ENCODE results near the gene BTBD9.

The BTBD9 gene

DNA sequence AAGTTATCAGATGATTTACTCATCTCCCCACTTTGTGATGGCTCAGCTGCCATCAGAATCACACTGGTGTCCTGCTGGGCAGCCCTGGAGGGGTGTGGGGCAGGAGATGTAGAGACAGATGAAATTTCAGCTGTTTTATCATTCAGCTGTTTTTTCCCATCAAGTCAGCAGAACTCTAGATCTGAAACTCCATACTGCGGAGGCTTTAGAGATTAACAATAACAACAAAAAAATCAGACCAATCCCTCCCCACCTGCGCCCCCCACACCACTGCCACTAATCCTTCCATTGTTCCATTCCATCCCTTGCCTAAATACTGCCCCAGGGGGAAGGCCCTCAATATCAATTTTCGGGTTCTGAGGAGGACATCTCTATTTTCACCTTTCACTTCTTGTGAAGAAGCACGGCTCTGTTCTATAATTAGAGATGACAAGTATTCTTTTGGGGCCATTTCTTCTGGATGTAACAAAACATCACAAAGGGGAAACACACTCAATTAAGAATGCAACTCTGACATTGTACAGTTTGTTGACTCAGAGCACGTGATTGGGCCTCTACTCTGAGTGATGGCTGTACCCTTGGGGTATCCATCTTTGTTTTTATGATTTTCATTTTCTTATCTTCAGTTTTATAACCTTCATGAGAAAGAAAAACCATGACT, 423.9 kb downstream of the BTBD9 start:
- H3K4me2 ChIP-seq (ENCODE audit: low read length), result no peak overlapping the region
- H3K9me2 ChIP-seq (replicated peaks; ENCODE audit: control insufficient read depth, low read length), result no peaks in the 10 kb centered on the region
- no peaks in the 10 kb centered on the region for H3F3A ChIP-seq (ENCODE audit: control insufficient read depth, insufficient read depth)
- TF ChIP-seq EZH2phosphoT487 (IDR thresholded peaks at IDR 0.05; ENCODE audit: borderline replicate concordance, low read length), result no peak
- TF ChIP-seq, protein P1, sequence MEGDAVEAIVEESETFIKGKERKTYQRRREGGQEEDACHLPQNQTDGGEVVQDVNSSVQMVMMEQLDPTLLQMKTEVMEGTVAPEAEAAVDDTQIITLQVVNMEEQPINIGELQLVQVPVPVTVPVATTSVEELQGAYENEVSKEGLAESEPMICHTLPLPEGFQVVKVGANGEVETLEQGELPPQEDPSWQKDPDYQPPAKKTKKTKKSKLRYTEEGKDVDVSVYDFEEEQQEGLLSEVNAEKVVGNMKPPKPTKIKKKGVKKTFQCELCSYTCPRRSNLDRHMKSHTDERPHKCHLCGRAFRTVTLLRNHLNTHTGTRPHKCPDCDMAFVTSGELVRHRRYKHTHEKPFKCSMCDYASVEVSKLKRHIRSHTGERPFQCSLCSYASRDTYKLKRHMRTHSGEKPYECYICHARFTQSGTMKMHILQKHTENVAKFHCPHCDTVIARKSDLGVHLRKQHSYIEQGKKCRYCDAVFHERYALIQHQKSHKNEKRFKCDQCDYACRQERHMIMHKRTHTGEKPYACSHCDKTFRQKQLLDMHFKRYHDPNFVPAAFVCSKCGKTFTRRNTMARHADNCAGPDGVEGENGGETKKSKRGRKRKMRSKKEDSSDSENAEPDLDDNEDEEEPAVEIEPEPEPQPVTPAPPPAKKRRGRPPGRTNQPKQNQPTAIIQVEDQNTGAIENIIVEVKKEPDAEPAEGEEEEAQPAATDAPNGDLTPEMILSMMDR (IDR thresholded peaks at IDR 0.05; ENCODE audit: low read depth, low read length, poor library complexity, severe bottlenecking), result no peak
- no peaks in the 10 kb centered on the region for H4K20me1 ChIP-seq (ENCODE audit: control insufficient read depth, insufficient read depth, low read depth, low read length)
- peaks cover 5% of the 10 kb centered on the region; the same call in 1 of the 2 replicates for H3K27me3 ChIP-seq (ENCODE audit: control insufficient read depth, low read length)
- H3K4me3 ChIP-seq (ENCODE audit: low read length), result no peak overlapping the region
- no peaks in the 10 kb centered on the region for H3K36me3 ChIP-seq (ENCODE audit: control insufficient read depth, low read length)
- H3K9me3 ChIP-seq (ENCODE audit: control insufficient read depth, insufficient read depth, low read length), result no peaks in the 10 kb centered on the region
- no peaks in the 10 kb centered on the region for H3K4me1 ChIP-seq (ENCODE audit: control insufficient read depth, low read length)
- H3K27ac ChIP-seq (ENCODE audit: low read depth, low read length), result no peak overlapping the region
- H3K79me2 ChIP-seq (ENCODE audit: control insufficient read depth, low read length), result no peaks in the 10 kb centered on the region

DNA sequence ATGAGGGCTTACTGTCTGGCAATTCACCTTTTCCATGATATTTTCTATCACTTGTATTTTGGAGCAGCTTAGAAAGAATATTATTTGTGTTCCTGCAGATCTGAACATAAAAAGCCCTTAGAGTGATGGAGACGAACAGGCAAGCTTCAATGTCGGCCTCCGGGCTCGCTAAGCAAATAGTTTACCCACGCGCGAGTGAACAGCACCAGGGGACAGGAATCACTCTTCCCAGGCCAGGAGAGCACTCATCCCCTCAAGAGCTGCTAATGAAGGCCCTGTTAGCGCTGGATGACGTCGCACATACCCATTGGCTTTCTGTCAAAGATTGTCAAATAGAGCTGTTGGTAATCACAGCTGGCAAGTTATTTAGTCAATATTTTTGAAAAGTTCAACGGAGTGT, 424.5 kb downstream of the BTBD9 start:
- H3K4me1 ChIP-seq (ENCODE audit: control insufficient read depth, low read length), result no peaks in the 10 kb centered on the region
- H3K4me2 ChIP-seq (ENCODE audit: low read length), result no peak overlapping the region
- H3K9me3 ChIP-seq (ENCODE audit: control insufficient read depth, insufficient read depth, low read length), result no peaks in the 10 kb centered on the region
- no peak overlapping the region for H3K4me3 ChIP-seq (ENCODE audit: low read length)
- no peaks in the 10 kb centered on the region for H4K20me1 ChIP-seq (ENCODE audit: control insufficient read depth, insufficient read depth, low read depth, low read length)
- H3F3A ChIP-seq (ENCODE audit: control insufficient read depth, insufficient read depth), result no peaks in the 10 kb centered on the region
- no peaks in the 10 kb centered on the region for H3K79me2 ChIP-seq (ENCODE audit: control insufficient read depth, low read length)
- no peaks in the 10 kb centered on the region for H3K9me2 ChIP-seq (replicated peaks; ENCODE audit: control insufficient read depth, low read length)
- H3K27me3 ChIP-seq (ENCODE audit: control insufficient read depth, low read length), result peaks cover 5% of the 10 kb centered on the region; the same call in 1 of the 2 replicates
- no peak for TF ChIP-seq EZH2phosphoT487 (IDR thresholded peaks at IDR 0.05; ENCODE audit: borderline replicate concordance, low read length)
- TF ChIP-seq, protein P1 (IDR thresholded peaks at IDR 0.05; ENCODE audit: low read depth, low read length, poor library complexity, severe bottlenecking), result no peak
- H3K36me3 ChIP-seq (ENCODE audit: control insufficient read depth, low read length), result no peaks in the 10 kb centered on the region
- H3K27ac ChIP-seq (ENCODE audit: low read depth, low read length), result no peak overlapping the region

DNA sequence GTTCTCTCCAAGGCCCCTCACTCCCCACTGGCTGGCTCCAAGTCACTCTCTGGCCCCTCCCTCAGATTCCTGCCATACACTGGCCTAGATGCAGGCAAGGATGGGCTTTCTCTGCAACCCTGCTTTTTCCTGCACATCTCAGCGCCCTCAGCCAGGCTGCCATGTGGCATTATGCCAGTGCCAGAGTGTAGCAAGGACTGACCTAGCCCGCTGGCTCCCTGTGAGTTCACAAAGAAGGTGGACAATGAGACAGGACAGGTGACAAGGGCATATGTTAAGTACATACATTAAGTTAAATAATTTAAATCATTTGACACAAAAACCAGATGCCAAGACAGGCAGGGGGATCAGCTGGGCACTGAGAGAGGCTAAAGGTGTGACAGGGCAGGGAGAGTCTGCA, 425.6 kb downstream of the BTBD9 start:
- Histone ChIP-seq H3K4me2 (ENCODE audit: low read length) (no peak overlapping the region), H3K27me3 (ENCODE audit: control insufficient read depth, low read length) (peaks cover 5% of the 10 kb centered on the region; the same call in 1 of the 2 replicates), H3F3A (ENCODE audit: control insufficient read depth, insufficient read depth) (no peaks in the 10 kb centered on the region), H3K79me2 (ENCODE audit: control insufficient read depth, low read length) (no peaks in the 10 kb centered on the region), H3K4me3 (ENCODE audit: low read length) (no peak overlapping the region), H3K9me2 (replicated peaks; ENCODE audit: control insufficient read depth, low read length) (no peaks in the 10 kb centered on the region), H3K4me1 (ENCODE audit: control insufficient read depth, low read length) (no peaks in the 10 kb centered on the region), H4K20me1 (ENCODE audit: control insufficient read depth, insufficient read depth, low read depth, low read length) (no peaks in the 10 kb centered on the region), H3K36me3 (ENCODE audit: control insufficient read depth, low read length) (no peaks in the 10 kb centered on the region), H3K27ac (ENCODE audit: low read depth, low read length) (no peak overlapping the region), H3K9me3 (ENCODE audit: control insufficient read depth, insufficient read depth, low read length) (no peaks in the 10 kb centered on the region)
- TF ChIP-seq, protein P1 (IDR thresholded peaks at IDR 0.05; ENCODE audit: low read depth, low read length, poor library complexity, severe bottlenecking), result no peak
- TF ChIP-seq EZH2phosphoT487 (IDR thresholded peaks at IDR 0.05; ENCODE audit: borderline replicate concordance, low read length), result no peak

Data from DOHH2 (cell line).